H9 (cell line): ENCODE measurements around the gene IL17RA. TPM values are rescaled to one million over a fixed set of nuclear protein-coding genes. Genes with fewer than 3 reads are reported as not detected.

Experiments used
- DNase-seq: peaks from one replicate; pipeline ENCODE4 v3.0.0-alpha.2; 2017
- H2AFZ ChIP-seq: one replicate; pipeline ENCODE4 v1.6.1; 2013; ENCODE audit warnings: mild to moderate bottlenecking, low read length, control low read depth, moderate library complexity
- H2AK5ac ChIP-seq: 2 replicates; pipeline ENCODE4 v1.6.1; 2013; ENCODE audit warnings: low read length, control low read depth, mixed read lengths; ENCODE audit not compliant: insufficient read length
- H2BK120ac ChIP-seq: one replicate; pipeline ENCODE4 v1.6.1; 2013; ENCODE audit warnings: low read depth, mild to moderate bottlenecking, low read length, control low read depth, inconsistent platforms; ENCODE audit not compliant: poor library complexity, severe bottlenecking
- H2BK12ac ChIP-seq: 2 replicates; pipeline ENCODE4 v1.6.1; 2013; ENCODE audit warnings: low read length, control low read depth, mixed read lengths, low read depth; ENCODE audit not compliant: insufficient read length
- H2BK15ac ChIP-seq: 2 replicates; pipeline ENCODE4 v1.6.1; 2013; ENCODE audit warnings: low read depth, low read length, control low read depth
- H2BK20ac ChIP-seq: one replicate; pipeline ENCODE4 v1.6.1; 2013; ENCODE audit warnings: low read depth, mild to moderate bottlenecking, low read length, control low read depth, inconsistent platforms; ENCODE audit not compliant: poor library complexity, severe bottlenecking
- H2BK5ac ChIP-seq: 2 replicates; pipeline ENCODE4 v1.6.1; 2013; ENCODE audit warnings: low read length, control low read depth, mixed read lengths; ENCODE audit not compliant: insufficient read length
- H3K14ac ChIP-seq: 2 replicates; pipeline ENCODE4 v1.6.1; 2013; ENCODE audit warnings: low read length, control low read depth; ENCODE audit not compliant: insufficient read depth
- H3K18ac ChIP-seq: 2 replicates; pipeline ENCODE4 v1.6.1; 2013; ENCODE audit warnings: low read depth, mild to moderate bottlenecking, mixed read lengths, low read length, control low read depth; ENCODE audit not compliant: insufficient read length
- H3K23ac ChIP-seq: 2 replicates; pipeline ENCODE4 v1.6.1; 2013; ENCODE audit warnings: low read length, control low read depth, mixed read lengths, low read depth; ENCODE audit not compliant: insufficient read length
- H3K23me2 ChIP-seq: 2 replicates; pipeline ENCODE4 v1.6.1; 2013; ENCODE audit warnings: low read depth, mild to moderate bottlenecking, mixed read lengths, low read length, control low read depth; ENCODE audit not compliant: insufficient read length, poor library complexity, severe bottlenecking
- H3K27ac ChIP-seq: 2 replicates; pipeline ENCODE4 v1.5.1; 2013; ENCODE audit warnings: low read length, control low read depth, mixed read lengths, low read depth; ENCODE audit not compliant: insufficient read length
- H3K27me3 ChIP-seq: 2 replicates; pipeline ENCODE4 v1.6.1; 2013; ENCODE audit warnings: low read length, control low read depth, inconsistent platforms; ENCODE audit not compliant: insufficient read depth
- H3K4ac ChIP-seq: 2 replicates; pipeline ENCODE4 v1.6.1; 2013; ENCODE audit warnings: low read depth, mild to moderate bottlenecking, control low read depth, inconsistent platforms, low read length, moderate library complexity
- H3K4me1 ChIP-seq: 2 replicates; pipeline ENCODE4 v1.6.1; 2013; ENCODE audit warnings: low read length, control low read depth, inconsistent platforms; ENCODE audit not compliant: insufficient read depth
- H3K4me2 ChIP-seq: 2 replicates; pipeline ENCODE4 v1.6.1; 2013; ENCODE audit warnings: low read length, control low read depth, mixed read lengths; ENCODE audit not compliant: insufficient read length, insufficient read depth
- H3K56ac ChIP-seq: 2 replicates; pipeline ENCODE4 v1.6.1; 2013; ENCODE audit warnings: low read depth, mild to moderate bottlenecking, mixed read lengths, low read length, control low read depth; ENCODE audit not compliant: insufficient read length
- H3K79me1 ChIP-seq: 2 replicates; pipeline ENCODE4 v1.6.1; 2013; ENCODE audit warnings: low read depth, mild to moderate bottlenecking, moderate library complexity, low read length, control low read depth, inconsistent platforms; ENCODE audit not compliant: insufficient read depth, poor library complexity, severe bottlenecking
- H3K79me2 ChIP-seq: 2 replicates; pipeline ENCODE4 v1.6.1; 2013; ENCODE audit warnings: low read length, control low read depth, inconsistent platforms; ENCODE audit not compliant: insufficient read depth
- H3K9ac ChIP-seq: 2 replicates; pipeline ENCODE4 v1.6.1; 2013; ENCODE audit warnings: low read length, control low read depth, mixed read lengths; ENCODE audit not compliant: insufficient read length; ENCODE audit errors: extremely low read depth
- H3K9me3 ChIP-seq: one replicate; pipeline ENCODE4 v1.6.1; 2013; ENCODE audit warnings: low read depth, low read length, inconsistent platforms; ENCODE audit not compliant: control insufficient read depth
- H3T11ph ChIP-seq: one replicate; pipeline ENCODE4 v1.6.1; 2013; ENCODE audit warnings: mild to moderate bottlenecking, low read length, control low read depth, inconsistent platforms
- H4K20me1 ChIP-seq: one replicate; pipeline ENCODE4 v1.6.1; 2013; ENCODE audit not compliant: control insufficient read depth, insufficient read length, insufficient read depth
- H4K5ac ChIP-seq: 2 replicates; pipeline ENCODE4 v1.6.1; 2013; ENCODE audit warnings: low read depth, mild to moderate bottlenecking, mixed read lengths, low read length, control low read depth; ENCODE audit not compliant: insufficient read length
- H4K8ac ChIP-seq: replicated peaks from 2 replicates; pipeline ENCODE4 v1.6.1; 2013; ENCODE audit warnings: low read length, control low read depth, mixed read lengths, low read depth; ENCODE audit not compliant: insufficient read length
- H4K91ac ChIP-seq: 2 replicates; pipeline ENCODE4 v1.6.1; 2013; ENCODE audit warnings: low read depth, mild to moderate bottlenecking, moderate library complexity, mixed read lengths, low read length, control low read depth; ENCODE audit not compliant: insufficient read length
- H3K27ac Mint-ChIP-seq, 3 experiments: 2 replicates in 2 of 3; 3 replicates in 1 of 3; pipeline ENCODE4 v1.8.0; 2020 to 2021; ENCODE audit warnings: mixed read lengths in 3 of 3, mild to moderate bottlenecking in 1 of 3, moderate library complexity in 1 of 3
- H3K27me3 Mint-ChIP-seq: 2 replicates; pipeline ENCODE4 v1.8.0; 2021; ENCODE audit warnings: low read depth, mild to moderate bottlenecking, moderate library complexity, mixed read lengths
- H3K36me3 Mint-ChIP-seq, 3 experiments: 2 replicates in 2 of 3; 3 replicates in 1 of 3; pipeline ENCODE4 v1.8.0; 2020 to 2021; ENCODE audit warnings: low read depth in 3 of 3, mixed read lengths in 3 of 3; ENCODE audit not compliant: insufficient read depth in 1 of 3
- H3K4me1 Mint-ChIP-seq, 2 experiments: 2 replicates each; pipeline ENCODE4 v1.8.0; 2020; ENCODE audit warnings: mixed read lengths in 2 of 2
- H3K4me3 Mint-ChIP-seq, 2 experiments: 2 replicates in 1 of 2; 3 replicates in 1 of 2; pipeline ENCODE4 v1.8.0; 2020 to 2021; ENCODE audit warnings: mild to moderate bottlenecking in 2 of 2, mixed read lengths in 2 of 2, moderate library complexity in 1 of 2
- H3K9me3 Mint-ChIP-seq, 2 experiments: 2 replicates in 1 of 2; 3 replicates in 1 of 2; pipeline ENCODE4 v1.8.0; 2020; ENCODE audit warnings: mild to moderate bottlenecking in 2 of 2, mixed read lengths in 2 of 2, moderate library complexity in 1 of 2
- WGBS: extraction: QIAGEN DNeasy Blood & Tissue Kit; methylation state at CpG from one replicate; pipeline ENCODE4 v1.1.7; 2013; ENCODE audit warnings: missing lambda C conversion rate, low lambda C conversion rate, mixed read lengths; ENCODE audit not compliant: insufficient read length; ENCODE audit errors: extremely low coverage; 5-methylcytosine and 5-hydroxymethylcytosine counted together
- total RNA-seq: library from RNA; stranded (reverse); gene quantifications from 2 replicates; pipeline ENCODE4 v1.2.1, GENCODE V29; 2021
- TF ChIP-seq, protein P1 (sequence below): fragments of 200-600 bp; sonication (generic); conservative IDR thresholded peaks from 3 replicates; pipeline ENCODE4 v1.8.0; 2021; ENCODE audit warnings: antibody characterized with exemption, mild to moderate bottlenecking

Gene IL17RA
- total RNA-seq, 1 experiment from 2014 or later: 12.4 TPM

DNA sequence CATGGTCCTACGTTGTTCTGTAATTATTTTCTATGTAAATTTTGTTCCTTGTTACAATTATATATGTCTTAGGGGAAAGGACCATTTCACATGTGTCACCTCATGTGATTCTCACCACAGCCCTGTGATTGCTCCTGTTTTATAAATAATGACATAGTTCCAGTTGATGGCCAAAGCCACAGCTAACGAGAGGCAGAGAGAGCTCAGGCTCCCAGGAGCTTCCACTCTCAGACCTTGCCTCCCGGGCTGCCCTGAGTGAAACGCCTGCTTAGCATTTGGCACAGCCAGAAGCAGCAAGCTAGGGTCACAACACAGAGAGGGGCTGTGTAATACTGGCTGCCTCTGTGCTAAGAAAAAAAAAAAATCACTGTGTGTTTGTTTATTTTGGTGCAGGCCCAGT lies 30.4 kb downstream of the IL17RA start:
- Histone ChIP-seq H2BK5ac (no peak overlapping the region), H3K27ac (no peak overlapping the region), H3K14ac (no peak overlapping the region), H3K4me1 (no peaks in the 10 kb centered on the region; the same call in 1 of the 2 replicates), H3K18ac (no peak overlapping the region), H3K79me2 (no peaks in the 10 kb centered on the region), H2AK5ac (no peak overlapping the region), H3K56ac (no peak overlapping the region), H2AFZ (no peak overlapping the region), H3K79me1 (no peaks in the 10 kb centered on the region), H3K9me3 (no peaks in the 10 kb centered on the region), H4K8ac (no peak overlapping the region), H3K4me2 (no peak overlapping the region), H3K27me3 (no peaks in the 10 kb centered on the region), H2BK15ac (no peak overlapping the region), H4K20me1 (no peaks in the 10 kb centered on the region), H3K23ac (no peak overlapping the region), H4K91ac (no peak overlapping the region), H3K4ac (no peak overlapping the region), H2BK12ac (no peak overlapping the region), H4K5ac (no peak overlapping the region), H3K23me2 (no peaks in the 10 kb centered on the region), H2BK120ac (no peak overlapping the region), H2BK20ac (no peak overlapping the region), H3K9ac (no peak overlapping the region), H3T11ph (no peak overlapping the region)
- TF ChIP-seq, protein P1, sequence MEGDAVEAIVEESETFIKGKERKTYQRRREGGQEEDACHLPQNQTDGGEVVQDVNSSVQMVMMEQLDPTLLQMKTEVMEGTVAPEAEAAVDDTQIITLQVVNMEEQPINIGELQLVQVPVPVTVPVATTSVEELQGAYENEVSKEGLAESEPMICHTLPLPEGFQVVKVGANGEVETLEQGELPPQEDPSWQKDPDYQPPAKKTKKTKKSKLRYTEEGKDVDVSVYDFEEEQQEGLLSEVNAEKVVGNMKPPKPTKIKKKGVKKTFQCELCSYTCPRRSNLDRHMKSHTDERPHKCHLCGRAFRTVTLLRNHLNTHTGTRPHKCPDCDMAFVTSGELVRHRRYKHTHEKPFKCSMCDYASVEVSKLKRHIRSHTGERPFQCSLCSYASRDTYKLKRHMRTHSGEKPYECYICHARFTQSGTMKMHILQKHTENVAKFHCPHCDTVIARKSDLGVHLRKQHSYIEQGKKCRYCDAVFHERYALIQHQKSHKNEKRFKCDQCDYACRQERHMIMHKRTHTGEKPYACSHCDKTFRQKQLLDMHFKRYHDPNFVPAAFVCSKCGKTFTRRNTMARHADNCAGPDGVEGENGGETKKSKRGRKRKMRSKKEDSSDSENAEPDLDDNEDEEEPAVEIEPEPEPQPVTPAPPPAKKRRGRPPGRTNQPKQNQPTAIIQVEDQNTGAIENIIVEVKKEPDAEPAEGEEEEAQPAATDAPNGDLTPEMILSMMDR: no peak
- Mint-ChIP-seq H3K9me3 (no peaks in the 10 kb centered on the region), H3K27ac (no peak overlapping the region), H3K36me3 (peaks cover 0 to 4% (median 0%) of the 10 kb centered on the region in 3 experiments; a peak in 3 of 7 replicates), H3K4me3 (no peak overlapping the region), H3K27me3 (peaks cover 7% of the 10 kb centered on the region), H3K4me1 (peaks cover 27 to 37% of the 10 kb centered on the region in 2 experiments)
- DNase-seq: no peak
- WGBS: no CpG with 5 or more reads among the region's 4 CpGs
